NCI-H2107 treated with DMSO at 0.1 percent for 48 hours (cell line): ENCODE measurements around the gene RFX1.
"Not testable (repeated sequence)": the region's sequence is repeated elsewhere in the genome, so short reads cannot be mapped to it uniquely, and the experiment has no call there.

Experiments used
- DNase-seq: peaks from one replicate; lab custom pipeline; 2025; ENCODE audit not compliant: unreplicated experiment; lab: John Stamatoyannopoulos, UW

RFX1 gene

GRCh38 chr19:13979686-13980085 lies 26.4 kb downstream of the RFX1 start:
- no peak for DNase-seq

- DNase-seq, result no peak
Measured at GRCh38 chr19:13979244-13979615, 26.9 kb downstream of the RFX1 start.

- no peak for DNase-seq
Measured at GRCh38 chr19:13978351-13979243, 27.5 kb downstream of the RFX1 start.

GRCh38 chr19:13977803-13978202 lies 28.3 kb downstream of the RFX1 start:
- no peak for DNase-seq

GRCh38 chr19:13976446-13976845 lies 29.7 kb downstream of the RFX1 start:
- DNase-seq, result no peak

- no peak for DNase-seq
Measured at GRCh38 chr19:13975870-13976269, 30.2 kb downstream of the RFX1 start.

- DNase-seq, result no peak
Measured at GRCh38 chr19:13974073-13974472, 32.0 kb downstream of the RFX1 start.

GRCh38 chr19:13973479-13973878 lies 32.6 kb downstream of the RFX1 start:
- DNase-seq, result not testable (repeated sequence)

- DNase-seq, result no peak
Measured at GRCh38 chr19:13972368-13973155, 33.6 kb downstream of the RFX1 start.

- DNase-seq, result not testable (repeated sequence)
Measured at GRCh38 chr19:13971868-13972267, 34.3 kb downstream of the RFX1 start.

GRCh38 chr19:13969897-13970296 lies 36.2 kb downstream of the RFX1 start:
- DNase-seq, result no peak

GRCh38 chr19:13968999-13969398 lies 37.1 kb downstream of the RFX1 start:
- DNase-seq, result no peak

GRCh38 chr19:13968383-13968935 lies 37.7 kb downstream of the RFX1 start:
- DNase-seq, result no peak

- not testable (repeated sequence) for DNase-seq
Measured at GRCh38 chr19:13967206-13967605, 38.9 kb downstream of the RFX1 start.

GRCh38 chr19:13966684-13967128 lies 39.4 kb downstream of the RFX1 start:
- no peak for DNase-seq

- DNase-seq, result no peak
Measured at GRCh38 chr19:13965926-13966683, 40.0 kb downstream of the RFX1 start.

- no peak for DNase-seq
Measured at GRCh38 chr19:13965377-13965896, 40.7 kb downstream of the RFX1 start.

- DNase-seq, result no peak
Measured at GRCh38 chr19:13964776-13965175, 41.3 kb downstream of the RFX1 start.

GRCh38 chr19:13963603-13964105 lies 42.5 kb downstream of the RFX1 start:
- no peak for DNase-seq
